Activated CD4-positive, CD25-positive, alpha-beta regulatory T cell treated with anti-CD3 and anti-CD28 coated beads, Interleukin-2, amount 50 U/mL, for 24 hours (primary cell): ENCODE measurements around the gene PIP5K1B.
"Not testable (repeated sequence)": the region's sequence is repeated elsewhere in the genome, so short reads cannot be mapped to it uniquely, and the experiment has no call there.

Source experiments
- ATAC-seq, 2 donors: fragments of 150-1000 bp; cut with Tn5 transposase; one replicate each; pipeline ENCODE4 v1.10.0; 2021; ENCODE audit warnings: mild to moderate bottlenecking in 1 of 2, moderate library complexity in 1 of 2

PIP5K1B gene, protein sequence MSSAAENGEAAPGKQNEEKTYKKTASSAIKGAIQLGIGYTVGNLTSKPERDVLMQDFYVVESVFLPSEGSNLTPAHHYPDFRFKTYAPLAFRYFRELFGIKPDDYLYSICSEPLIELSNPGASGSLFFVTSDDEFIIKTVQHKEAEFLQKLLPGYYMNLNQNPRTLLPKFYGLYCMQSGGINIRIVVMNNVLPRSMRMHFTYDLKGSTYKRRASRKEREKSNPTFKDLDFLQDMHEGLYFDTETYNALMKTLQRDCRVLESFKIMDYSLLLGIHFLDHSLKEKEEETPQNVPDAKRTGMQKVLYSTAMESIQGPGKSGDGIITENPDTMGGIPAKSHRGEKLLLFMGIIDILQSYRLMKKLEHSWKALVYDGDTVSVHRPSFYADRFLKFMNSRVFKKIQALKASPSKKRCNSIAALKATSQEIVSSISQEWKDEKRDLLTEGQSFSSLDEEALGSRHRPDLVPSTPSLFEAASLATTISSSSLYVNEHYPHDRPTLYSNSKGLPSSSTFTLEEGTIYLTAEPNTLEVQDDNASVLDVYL

DNA sequence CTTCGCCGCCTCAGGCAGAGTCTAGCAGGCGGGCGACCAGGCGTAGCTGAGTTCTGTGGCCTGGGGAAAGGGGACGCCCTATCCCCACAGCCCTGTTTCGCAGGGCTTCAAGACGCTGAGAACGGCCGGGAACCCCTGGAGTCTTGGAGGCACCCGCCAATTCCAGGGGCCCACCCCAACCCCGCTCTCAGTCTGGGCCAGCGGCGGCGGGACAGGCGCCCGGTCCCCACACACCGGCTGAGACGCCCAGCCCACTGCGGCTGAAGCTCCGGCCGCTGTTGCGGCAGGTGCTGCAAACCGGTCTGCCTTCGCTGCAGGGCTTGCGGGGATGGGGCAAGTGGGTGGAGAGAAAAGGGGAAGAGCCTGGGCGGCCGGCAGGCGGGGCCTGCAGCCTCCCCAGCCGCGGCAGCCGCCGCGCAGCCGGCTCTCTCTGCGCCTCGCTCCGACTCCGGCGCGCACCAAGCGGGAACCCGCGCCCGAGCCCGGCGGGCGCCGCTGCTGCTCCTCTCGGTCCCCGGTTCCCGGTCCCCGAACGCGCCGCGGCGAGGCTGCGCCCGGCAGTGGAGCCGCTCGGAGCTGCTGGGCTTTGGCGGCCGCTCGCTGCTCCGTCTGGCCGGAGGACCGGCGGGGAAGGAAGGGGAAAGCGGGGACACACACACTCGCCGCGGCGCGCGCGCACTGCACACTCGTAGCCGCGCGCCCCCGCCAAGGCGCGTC, at the start of gene PIP5K1B:
TSS of gene PIP5K1B (plus strand) at position 427 of the 717 bp plus-strand sequence. CDS start 117,375 bp downstream, outside the sequence.
- ATAC-seq: peak; percentile 75 to 81

GRCh38 chr9:68664036-68664435, 41.0 kb upstream of the PIP5K1B start:
- no peak for ATAC-seq

- ATAC-seq: no peak
Observed at GRCh38 chr9:68668127-68668526, 36.9 kb upstream of the PIP5K1B start.

GRCh38 chr9:68669218-68669617, 35.8 kb upstream of the PIP5K1B start:
- ATAC-seq: no peak

- ATAC-seq: no peak
Observed at GRCh38 chr9:68672215-68672614, 32.8 kb upstream of the PIP5K1B start.

GRCh38 chr9:68672625-68673024, 32.4 kb upstream of the PIP5K1B start:
- no peak for ATAC-seq

- no peak for ATAC-seq
Observed at GRCh38 chr9:68678430-68678829, 26.6 kb upstream of the PIP5K1B start.

DNA sequence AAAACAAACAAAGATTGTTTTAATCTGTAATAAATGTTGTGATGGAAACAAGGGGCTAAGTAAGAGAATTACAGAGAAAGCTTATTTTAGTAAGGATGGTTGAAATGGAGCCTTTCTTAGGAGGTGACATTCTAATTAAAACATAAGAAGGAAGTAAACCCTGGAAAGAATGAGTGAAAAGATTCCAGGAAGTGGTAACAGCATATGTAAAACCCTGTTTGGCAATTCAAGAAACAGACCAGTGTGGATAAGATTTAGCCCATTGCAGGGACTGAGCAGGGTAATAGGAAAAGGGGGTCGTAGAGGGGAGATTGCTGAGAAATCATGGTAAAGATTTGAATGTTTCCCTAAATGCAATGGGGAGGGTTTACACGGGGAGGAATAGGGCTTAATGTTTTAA, 21.6 kb upstream of the PIP5K1B start:
- ATAC-seq: no peak

GRCh38 chr9:68685213-68685612, 19.8 kb upstream of the PIP5K1B start:
- ATAC-seq: no peak

- ATAC-seq: peak in 1 of 2 donors; percentile 49
Observed at GRCh38 chr9:68685770-68686169, 19.3 kb upstream of the PIP5K1B start.

GRCh38 chr9:68690088-68690487, 15.0 kb upstream of the PIP5K1B start:
- ATAC-seq: no peak

DNA sequence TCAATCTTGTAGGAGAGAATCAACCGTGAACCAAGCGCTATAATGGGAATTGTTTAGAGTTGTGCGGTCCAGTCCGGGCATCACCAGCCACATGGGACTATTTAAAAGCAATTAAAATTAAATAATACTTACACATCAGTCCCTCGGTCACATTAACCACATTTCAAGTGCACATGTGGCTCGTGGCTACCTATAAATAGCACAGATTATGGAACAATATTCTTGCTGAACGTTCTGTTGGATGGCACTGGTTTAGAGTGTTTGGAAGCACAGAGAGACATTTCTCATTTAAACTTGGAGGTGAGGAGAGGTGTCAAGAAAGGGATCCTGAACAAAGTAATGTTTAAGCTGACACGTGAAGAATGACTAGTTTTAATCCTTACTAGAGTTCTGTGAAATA, 12.5 kb upstream of the PIP5K1B start:
- no peak for ATAC-seq

DNA sequence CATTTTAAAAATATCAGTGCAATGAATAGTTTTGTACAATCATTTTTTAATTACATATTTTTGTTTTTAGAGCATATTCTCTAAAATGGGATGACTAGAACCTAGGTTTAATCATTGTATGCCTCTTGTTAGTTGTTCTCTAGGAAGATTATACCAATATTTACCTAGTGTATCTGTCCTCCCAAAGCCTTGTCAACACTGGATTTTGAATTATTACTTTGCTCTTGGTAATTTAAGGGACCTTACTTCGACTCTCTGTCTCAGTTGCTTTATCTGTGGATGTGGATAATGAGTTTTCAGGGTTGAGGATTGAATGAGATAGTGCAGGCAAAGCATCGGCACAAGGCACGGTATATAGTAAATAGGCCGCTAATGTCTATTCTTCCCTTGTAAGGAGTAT, 10.9 kb upstream of the PIP5K1B start:
- ATAC-seq: no peak

- ATAC-seq: no peak
Observed at GRCh38 chr9:68697851-68698250, 7.2 kb upstream of the PIP5K1B start.

DNA sequence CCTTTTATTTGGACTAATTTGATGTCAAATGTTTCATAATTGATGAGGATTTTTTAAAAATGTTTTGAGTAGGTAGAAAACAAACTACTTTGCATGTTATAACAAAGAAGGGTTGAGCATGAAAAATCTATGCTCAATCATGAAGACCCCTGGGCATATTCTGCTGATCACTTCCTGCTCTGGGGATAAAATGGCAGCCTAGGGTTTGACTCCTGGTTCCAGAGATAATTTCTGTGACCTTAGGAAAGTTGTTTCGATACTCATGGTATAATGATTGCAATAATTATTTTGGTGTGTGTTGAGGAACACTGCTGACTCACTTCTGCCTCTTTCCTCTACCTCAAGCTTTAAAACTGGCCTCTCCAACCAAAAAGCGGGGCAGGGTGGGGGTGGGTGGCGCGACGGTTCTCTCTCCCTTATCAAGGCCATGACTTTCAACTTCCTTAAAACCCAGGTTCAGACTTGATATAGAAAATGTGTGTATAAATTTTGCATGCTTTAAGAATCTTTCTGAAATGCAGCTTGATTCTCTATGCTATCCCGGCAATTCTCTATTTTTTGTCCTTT, 6.0 kb upstream of the PIP5K1B start:
- ATAC-seq: no peak

- not testable (repeated sequence) for ATAC-seq
Observed at GRCh38 chr9:68699625-68700024, 5.4 kb upstream of the PIP5K1B start.

- ATAC-seq: no peak
Observed at GRCh38 chr9:68702493-68702892, 2.5 kb upstream of the PIP5K1B start.

GRCh38 chr9:68703672-68704071, 1.4 kb upstream of the PIP5K1B start:
- no peak for ATAC-seq

- ATAC-seq: no peak
Observed at GRCh38 chr9:68704498-68704813, 584 bp upstream of the PIP5K1B start.

DNA sequence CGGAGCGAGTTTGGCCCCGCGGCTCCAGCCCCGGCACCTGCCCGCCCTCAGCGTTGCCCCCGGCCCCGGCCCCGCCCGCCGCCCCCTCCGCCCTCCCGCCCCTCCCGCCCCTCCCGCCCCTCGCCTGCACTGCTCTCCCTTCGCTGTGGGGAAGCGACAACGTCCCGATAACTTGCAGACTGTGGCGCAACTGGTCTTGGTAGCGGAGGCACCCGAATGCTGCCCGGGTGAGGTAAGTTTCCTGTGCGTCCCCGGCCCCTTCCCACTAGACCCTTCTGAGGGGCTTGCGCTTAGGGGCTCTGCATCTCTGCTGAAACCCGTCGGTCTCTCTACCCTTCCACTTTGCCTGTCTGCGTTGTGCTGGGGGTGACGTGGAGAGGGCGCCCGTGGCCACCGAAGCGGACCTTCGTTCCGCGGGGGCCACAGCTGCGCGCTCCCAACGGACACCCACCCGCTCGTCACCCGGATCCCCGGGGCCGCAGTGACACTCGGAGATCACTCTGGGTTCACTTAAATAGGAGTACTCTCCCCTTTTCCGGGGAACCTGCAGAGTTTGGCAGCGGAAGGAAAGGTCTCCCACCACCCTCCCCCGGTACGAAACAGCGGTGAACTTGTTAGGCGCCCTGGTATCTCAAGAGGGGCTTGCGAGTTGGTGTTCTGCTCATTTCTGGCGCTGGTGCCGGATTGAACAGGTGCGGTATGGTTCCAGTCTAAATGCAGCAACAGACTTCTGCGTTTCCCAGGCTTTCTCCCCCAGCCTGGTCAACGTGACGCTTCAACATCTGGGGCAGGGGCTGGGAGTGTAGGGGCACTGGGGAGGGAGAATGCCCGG, 707 bp downstream of the PIP5K1B start:
- no peak for ATAC-seq

- ATAC-seq: peak in 1 of 2 donors; percentile 25
Observed at GRCh38 chr9:68706363-68707201, 1.5 kb downstream of the PIP5K1B start.
